ENCODE results near the gene MAPK8IP1. TPM values are rescaled to one million over a fixed set of nuclear protein-coding genes. Genes with fewer than 3 reads are reported as not detected.

The MAPK8IP1 gene
- total and polyA plus RNA-seq, 2 donors (not counting 1 experiment from before 2014, with no cell fraction given): 2.1 to 4.0 TPM

- no peak for DNase-seq
- Histone ChIP-seq H4K20me1 (ENCODE audit: control insufficient read depth, insufficient read depth, low read length, poor library complexity, severe bottlenecking) (peaks cover 10% of the 10 kb centered on the region), H3K4me3 (ENCODE audit: control extremely low read depth in 1 of 5, extremely low read depth in 1 of 5, insufficient read depth in 1 of 5, low read depth in 2 of 5, low read length in 4 of 5) (no peak overlapping the region), H3K9ac (ENCODE audit: low read length) (no peak overlapping the region), H2AFZ (ENCODE audit: insufficient read depth, low read depth, low read length, poor library complexity, severe bottlenecking) (no peak overlapping the region), H3K36me3 (replicated peaks in 1 of 2; ENCODE audit: control extremely low read depth in 1 of 2, control insufficient read depth in 1 of 2, extremely low read depth in 1 of 2, insufficient read depth in 2 of 2, low read length in 1 of 2) (no peaks in the 10 kb centered on the region), H3K27me3 (replicated peaks in 1 of 4; ENCODE audit: control extremely low read depth in 1 of 4, control insufficient read depth in 3 of 4, insufficient read depth in 4 of 4, low read length in 3 of 4) (peaks cover 0 to 19% (median 5%) of the 10 kb centered on the region in 4 experiments), H3K4me1 (ENCODE audit: control insufficient read depth in 2 of 2, insufficient read depth in 2 of 2, low read length in 2 of 2) (peaks cover 11 to 12% of the 10 kb centered on the region in 2 donors), H3K79me2 (ENCODE audit: control insufficient read depth, insufficient read depth, low read length) (no peaks in the 10 kb centered on the region), H3K4me2 (replicated peaks; ENCODE audit: low read depth, low read length, poor library complexity, severe bottlenecking) (no peak overlapping the region), H3K27ac (ENCODE audit: low read length in 2 of 2) (no peak overlapping the region), H3K9me3 (ENCODE audit: control extremely low read depth in 1 of 3, control insufficient read depth in 2 of 3, insufficient read depth in 1 of 3, low read length in 2 of 3) (no peaks in the 10 kb centered on the region)
- peaks cover 9% of the 10 kb centered on the region for H3K4me1 Mint-ChIP-seq
- 87% methylated on average over 4 of the region's 8 CpGs for WGBS (ENCODE audit: insufficient coverage)
- no peak for ATAC-seq (ENCODE audit: low read depth)
- H3K27ac Mint-ChIP-seq: no peak overlapping the region
- intact Hi-C loops (cut with micrococcal nuclease): no loop called here
- CTCF ChIA-PET: interaction anchor here (2.3 kb wide), 1 partner anchor 17 kb away, joined by 5 read pairs; no protein-coding TSS in a partner anchor
- peaks cover 12% of the 10 kb centered on the region for H3K27me3 Mint-ChIP-seq
- no peaks in the 10 kb centered on the region for H3K9me3 Mint-ChIP-seq (ENCODE audit: insufficient read depth)
- TF ChIP-seq EZH2 (IDR thresholded peaks at IDR 0.05; ENCODE audit: borderline replicate concordance, insufficient read depth, low read depth, low read length, poor library complexity, severe bottlenecking) (no peak), CTCF (IDR thresholded peaks at IDR 0.05) (no peak)
- no peak overlapping the region for H3K4me3 Mint-ChIP-seq
- POLR2A ChIA-PET: no interaction called here
Observed at GRCh38 chr11:45889555-45889954, 4.1 kb downstream of the MAPK8IP1 start.

- Mint-ChIP-seq H3K4me1 (peaks cover 5% of the 10 kb centered on the region), H3K9me3 (ENCODE audit: insufficient read depth) (no peaks in the 10 kb centered on the region), H3K27me3 (peaks cover 16% of the 10 kb centered on the region), H3K4me3 (no peak overlapping the region), H3K27ac (no peak overlapping the region)
- DNase-seq (no peak), ATAC-seq (ENCODE audit: low read depth) (no peak)
- Histone ChIP-seq H3K36me3 (replicated peaks in 1 of 2; ENCODE audit: control extremely low read depth in 1 of 2, control insufficient read depth in 1 of 2, extremely low read depth in 1 of 2, insufficient read depth in 2 of 2, low read length in 1 of 2) (no peaks in the 10 kb centered on the region), H3K79me2 (ENCODE audit: control insufficient read depth, insufficient read depth, low read length) (no peaks in the 10 kb centered on the region), H3K4me3 (ENCODE audit: control extremely low read depth in 1 of 5, extremely low read depth in 1 of 5, insufficient read depth in 1 of 5, low read depth in 2 of 5, low read length in 4 of 5) (no peak overlapping the region), H2AFZ (ENCODE audit: insufficient read depth, low read depth, low read length, poor library complexity, severe bottlenecking) (no peak overlapping the region), H3K4me2 (replicated peaks; ENCODE audit: low read depth, low read length, poor library complexity, severe bottlenecking) (no peak overlapping the region), H3K27me3 (replicated peaks in 1 of 4; ENCODE audit: control extremely low read depth in 1 of 4, control insufficient read depth in 3 of 4, insufficient read depth in 4 of 4, low read length in 3 of 4) (peaks cover 0 to 16% (median 5%) of the 10 kb centered on the region in 4 experiments), H3K9ac (ENCODE audit: low read length) (no peak overlapping the region), H3K4me1 (ENCODE audit: control insufficient read depth in 2 of 2, insufficient read depth in 2 of 2, low read length in 2 of 2) (peaks cover 9% of the 10 kb centered on the region in 2 donors), H3K9me3 (ENCODE audit: control extremely low read depth in 1 of 3, control insufficient read depth in 2 of 3, insufficient read depth in 1 of 3, low read length in 2 of 3) (no peaks in the 10 kb centered on the region), H3K27ac (ENCODE audit: low read length in 2 of 2) (no peak overlapping the region), H4K20me1 (ENCODE audit: control insufficient read depth, insufficient read depth, low read length, poor library complexity, severe bottlenecking) (peaks cover 10% of the 10 kb centered on the region)
- intact Hi-C loops (cut with micrococcal nuclease): no loop called here
- CTCF ChIA-PET: interaction anchor here (0.6 to 2.3 kb wide), 2 partner anchors 17 to 180 kb away, joined by 5 read pairs; no protein-coding TSS in a partner anchor
- POLR2A ChIA-PET: no interaction called here
- 97% methylated on average over 8 of the region's 9 CpGs for WGBS (ENCODE audit: insufficient coverage)
- TF ChIP-seq EZH2 (IDR thresholded peaks at IDR 0.05; ENCODE audit: borderline replicate concordance, insufficient read depth, low read depth, low read length, poor library complexity, severe bottlenecking): no peak
- no peak for TF ChIP-seq CTCF (IDR thresholded peaks at IDR 0.05)
Observed at GRCh38 chr11:45889966-45890365, 4.5 kb downstream of the MAPK8IP1 start.

All from B cell (primary cell).